Neural crest cell (in vitro differentiated cells): Measurements from ENCODE around the gene TGDS. TPM values are rescaled to one million over a fixed set of nuclear protein-coding genes. Genes with fewer than 3 reads are reported as not detected.
A peak's percentile ranks its signal among the peaks of the same experiment; 100 is the strongest.

Experiments used
- DNase-seq: peaks from one replicate; pipeline ENCODE4 v3.0.0; 2021; ENCODE audit warnings: low read depth, mixed read lengths, low spot score
- H3K27ac Mint-ChIP-seq: one replicate; pipeline ENCODE4 v1.8.0; 2021; ENCODE audit warnings: mild to moderate bottlenecking, mixed read lengths; ENCODE audit not compliant: unreplicated experiment
- H3K27me3 Mint-ChIP-seq: 2 replicates; pipeline ENCODE4 v1.8.0; 2021; ENCODE audit warnings: low read depth, mild to moderate bottlenecking, mixed read lengths
- H3K36me3 Mint-ChIP-seq: 2 replicates; pipeline ENCODE4 v1.8.0; 2021; ENCODE audit warnings: low read depth, mild to moderate bottlenecking, mixed read lengths
- H3K4me1 Mint-ChIP-seq: 2 replicates; pipeline ENCODE4 v1.8.0; 2021; ENCODE audit warnings: mixed read lengths
- H3K4me3 Mint-ChIP-seq: one replicate; pipeline ENCODE4 v1.8.0; 2021; ENCODE audit warnings: mild to moderate bottlenecking, mixed read lengths
- H3K9me3 Mint-ChIP-seq: 2 replicates; pipeline ENCODE4 v1.8.0; 2021; ENCODE audit warnings: mixed read lengths
- CTCF ChIP-seq: fragments of 200-600 bp; sonication (generic); conservative IDR thresholded peaks from 2 replicates; pipeline ENCODE4 v1.5.0; 2021; ENCODE audit warnings: antibody characterized with exemption, mild to moderate bottlenecking
- total RNA-seq: library from RNA; stranded (reverse); gene quantifications from 2 replicates; pipeline ENCODE4 v1.2.1, GENCODE V29; 2021

The TGDS gene
- total RNA-seq, 1 donor from 2014 or later = 10.5 TPM

GRCh38 chr13:94599877-94600276 is 3.9 kb upstream of the TGDS start:
- DNase-seq = no peak
- TF ChIP-seq CTCF = no peak
- Mint-ChIP-seq H3K27me3 (no peaks in the 10 kb centered on the region), H3K9me3 (peaks cover 8% of the 10 kb centered on the region), H3K36me3 (peaks cover 3% of the 10 kb centered on the region), H3K4me1 (peaks cover 34% of the 10 kb centered on the region), H3K4me3 (peak overlapping the region; percentile 61), H3K27ac (no peak overlapping the region)

- DNase-seq = no peak
- H3K9me3 Mint-ChIP-seq = peaks cover 8% of the 10 kb centered on the region
- peaks cover 3% of the 10 kb centered on the region for H3K36me3 Mint-ChIP-seq
- peaks cover 39% of the 10 kb centered on the region for H3K4me1 Mint-ChIP-seq
- no peak overlapping the region for H3K27ac Mint-ChIP-seq
- peak overlapping the region; percentile 64 for H3K4me3 Mint-ChIP-seq
- no peaks in the 10 kb centered on the region for H3K27me3 Mint-ChIP-seq
- no peak for TF ChIP-seq CTCF
Observed at GRCh38 chr13:94598281-94598680, 2.3 kb upstream of the TGDS start.

- H3K4me3 Mint-ChIP-seq = peak overlapping the region; percentile 97
- H3K9me3 Mint-ChIP-seq = peaks cover 8% of the 10 kb centered on the region
- peaks cover 27% of the 10 kb centered on the region for H3K4me1 Mint-ChIP-seq
- no peaks in the 10 kb centered on the region for H3K27me3 Mint-ChIP-seq
- peak overlapping the region; percentile 91 for H3K27ac Mint-ChIP-seq
- no peak for DNase-seq
- no peak for TF ChIP-seq CTCF
- H3K36me3 Mint-ChIP-seq = peaks cover 7% of the 10 kb centered on the region
Observed at GRCh38 chr13:94596575-94596971, 621 bp upstream of the TGDS start.

- Mint-ChIP-seq H3K27ac (peak overlapping the region; percentile 91), H3K4me1 (peaks cover 23% of the 10 kb centered on the region), H3K9me3 (peaks cover 3% of the 10 kb centered on the region), H3K36me3 (peaks cover 8% of the 10 kb centered on the region), H3K27me3 (no peaks in the 10 kb centered on the region), H3K4me3 (peak overlapping the region; percentile 97)
- peak; percentile 4 for DNase-seq
- no peak for TF ChIP-seq CTCF
Observed at GRCh38 chr13:94595001-94595949, 677 bp downstream of the TGDS start.

- DNase-seq = no peak
- H3K9me3 Mint-ChIP-seq = no peaks in the 10 kb centered on the region
- no peak for TF ChIP-seq CTCF
- H3K4me1 Mint-ChIP-seq = peaks cover 23% of the 10 kb centered on the region
- no peak overlapping the region for H3K27ac Mint-ChIP-seq
- peaks cover 18% of the 10 kb centered on the region for H3K36me3 Mint-ChIP-seq
- H3K27me3 Mint-ChIP-seq = no peaks in the 10 kb centered on the region
- no peak overlapping the region for H3K4me3 Mint-ChIP-seq
Observed at GRCh38 chr13:94590744-94591143, 5.2 kb downstream of the TGDS start.
